ENCODE measurements around the gene CHRNA10. TPM values are rescaled to one million over a fixed set of nuclear protein-coding genes. Genes with fewer than 3 reads are reported as not detected.

The CHRNA10 gene
- polyA plus RNA-seq, 1 donor: 5.7 TPM

GRCh38 chr11:3632070-3632660 lies 39.0 kb downstream of the CHRNA10 start:
- no peak for DNase-seq (ENCODE audit: low read depth)

GRCh38 chr11:3631331-3631730 lies 39.9 kb downstream of the CHRNA10 start:
- no peak for DNase-seq (ENCODE audit: low read depth)

- DNase-seq (ENCODE audit: low read depth): no peak
Measured at GRCh38 chr11:3627291-3627690, 43.9 kb downstream of the CHRNA10 start.

- no peak for DNase-seq (ENCODE audit: low read depth)
Measured at GRCh38 chr11:3626250-3626960, 44.8 kb downstream of the CHRNA10 start.

GRCh38 chr11:3623767-3624458 lies 47.3 kb downstream of the CHRNA10 start:
- DNase-seq (ENCODE audit: low read depth): no peak

- DNase-seq (ENCODE audit: low read depth): no peak
Measured at GRCh38 chr11:3623121-3623520, 48.1 kb downstream of the CHRNA10 start.

GRCh38 chr11:3622521-3622920 lies 48.7 kb downstream of the CHRNA10 start:
- DNase-seq (ENCODE audit: low read depth): no peak

GRCh38 chr11:3617990-3618389 lies 53.2 kb downstream of the CHRNA10 start:
- DNase-seq (ENCODE audit: low read depth): no peak

- DNase-seq (ENCODE audit: low read depth): no peak
Measured at GRCh38 chr11:3616721-3617460, 54.3 kb downstream of the CHRNA10 start.

- no peak for DNase-seq (ENCODE audit: low read depth)
Measured at GRCh38 chr11:3615998-3616397, 55.2 kb downstream of the CHRNA10 start.

Other genes starting within 250 kb of the CHRNA10 start
- 4.3 TPM for gene ART5, start 29.4 kb downstream of the CHRNA10 start, polyA plus RNA-seq (ENCODE audit: insufficient read length)
- gene ART1, start 26.3 kb downstream of the CHRNA10 start, polyA plus RNA-seq (ENCODE audit: insufficient read length): 7.2 TPM
- 36.8 TPM for gene NUP98, start 126.2 kb upstream of the CHRNA10 start, polyA plus RNA-seq (ENCODE audit: insufficient read length)
- 24.7 TPM for gene PGAP2, start 137.2 kb upstream of the CHRNA10 start, polyA plus RNA-seq (ENCODE audit: insufficient read length)
- gene RHOG, start 169.6 kb upstream of the CHRNA10 start, polyA plus RNA-seq (ENCODE audit: insufficient read length): 22.7 TPM
- gene STIM1, start 184.3 kb upstream of the CHRNA10 start, polyA plus RNA-seq (ENCODE audit: insufficient read length): 116 TPM

All from forelimb muscle (tissue), 1 donor.